SK-N-MC (cell line): ENCODE results near the gene FSD1.

ENCODE experiments used
- EZH2 ChIP-seq: fragments of 200-600 bp; sonication (generic); IDR thresholded peaks from one replicate; pipeline ENCODE4 v1.6.1; 2017; ENCODE audit warnings: antibody characterized with exemption
- FOXP2 ChIP-seq: optimal IDR thresholded peaks from 2 replicates; pipeline ENCODE3; 2011; ENCODE audit warnings: mild to moderate bottlenecking, moderate library complexity; ENCODE audit not compliant: insufficient read depth; ENCODE audit errors: extremely low read length, control extremely low read depth
- POLR2AphosphoS5 ChIP-seq: IDR thresholded peaks from 2 replicates; pipeline ENCODE4 v1.6.1; 2012; ENCODE audit warnings: mild to moderate bottlenecking, low read depth, low read length, borderline replicate concordance

GRCh38 chr19:4334929-4335570 is 30.7 kb downstream of the FSD1 start:
- no peak for TF ChIP-seq EZH2
- no peak for TF ChIP-seq POLR2AphosphoS5
- no peak for TF ChIP-seq FOXP2
